ENCODE measurements around the gene CD99. TPM values are rescaled to one million over a fixed set of nuclear protein-coding genes. Genes with fewer than 3 reads are reported as not detected.

CD99 gene
- total RNA-seq, 4 donors from 2014 or later: 285 to 421 (median 292) TPM

DNA sequence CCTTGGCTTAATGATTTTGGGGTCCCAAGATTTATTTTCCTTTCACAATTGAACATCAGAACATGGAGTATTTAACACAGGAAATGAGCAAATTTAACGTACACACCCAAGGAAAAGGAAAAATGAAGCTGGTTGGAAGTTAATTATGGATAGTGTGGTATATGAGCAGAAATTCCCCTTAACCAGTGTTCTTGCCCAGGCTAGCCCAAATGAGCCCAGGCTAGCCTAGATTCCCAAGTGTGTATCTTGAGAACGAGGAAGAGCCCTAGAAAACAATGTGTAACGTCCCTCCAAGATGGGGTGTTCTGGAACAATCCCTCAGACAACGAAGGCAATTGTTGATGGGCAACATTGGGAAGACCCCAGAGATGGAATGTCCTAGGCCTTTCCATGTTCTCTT, 94.4 kb downstream of the CD99 start:
- no peaks in the 10 kb centered on the region for H3K36me3 ChIP-seq
- WGBS, 2 donors (ENCODE audit: low coverage in 1 of 2): 79 to 86% methylated on average over 3 to 4 of the region's 4 CpGs
- no peak for TF ChIP-seq POLR2A (IDR thresholded peaks at IDR 0.05)
- TF ChIP-seq, protein P1, sequence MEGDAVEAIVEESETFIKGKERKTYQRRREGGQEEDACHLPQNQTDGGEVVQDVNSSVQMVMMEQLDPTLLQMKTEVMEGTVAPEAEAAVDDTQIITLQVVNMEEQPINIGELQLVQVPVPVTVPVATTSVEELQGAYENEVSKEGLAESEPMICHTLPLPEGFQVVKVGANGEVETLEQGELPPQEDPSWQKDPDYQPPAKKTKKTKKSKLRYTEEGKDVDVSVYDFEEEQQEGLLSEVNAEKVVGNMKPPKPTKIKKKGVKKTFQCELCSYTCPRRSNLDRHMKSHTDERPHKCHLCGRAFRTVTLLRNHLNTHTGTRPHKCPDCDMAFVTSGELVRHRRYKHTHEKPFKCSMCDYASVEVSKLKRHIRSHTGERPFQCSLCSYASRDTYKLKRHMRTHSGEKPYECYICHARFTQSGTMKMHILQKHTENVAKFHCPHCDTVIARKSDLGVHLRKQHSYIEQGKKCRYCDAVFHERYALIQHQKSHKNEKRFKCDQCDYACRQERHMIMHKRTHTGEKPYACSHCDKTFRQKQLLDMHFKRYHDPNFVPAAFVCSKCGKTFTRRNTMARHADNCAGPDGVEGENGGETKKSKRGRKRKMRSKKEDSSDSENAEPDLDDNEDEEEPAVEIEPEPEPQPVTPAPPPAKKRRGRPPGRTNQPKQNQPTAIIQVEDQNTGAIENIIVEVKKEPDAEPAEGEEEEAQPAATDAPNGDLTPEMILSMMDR (IDR thresholded peaks at IDR 0.05): no peak
- no peak for TF ChIP-seq EP300 (IDR thresholded peaks at IDR 0.05)
- no peak for TF ChIP-seq POLR2AphosphoS5 (IDR thresholded peaks at IDR 0.05)

DNA sequence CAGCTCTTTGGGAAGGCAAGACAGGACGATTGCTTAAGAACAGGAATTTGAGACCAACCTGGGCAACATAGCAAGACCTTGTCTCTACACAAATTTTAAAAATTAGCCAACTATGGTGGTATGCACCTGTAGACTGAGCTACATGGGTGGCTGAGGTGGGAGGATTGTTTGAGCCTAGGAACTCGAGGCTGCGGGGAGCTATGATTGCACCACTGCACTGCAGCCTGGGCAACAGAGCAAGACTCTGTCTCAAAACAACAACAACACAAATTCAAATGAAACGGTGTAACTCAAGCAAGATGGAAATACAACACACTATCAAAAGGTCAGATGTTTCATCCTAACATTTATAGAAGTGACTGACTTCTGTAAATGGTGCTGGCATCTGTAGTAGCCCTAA, 97.9 kb downstream of the CD99 start:
- WGBS, 2 donors (ENCODE audit: low coverage in 1 of 2): 61 to 67% methylated on average over 2 to 4 of the region's 4 CpGs
- no peak for TF ChIP-seq POLR2A (IDR thresholded peaks at IDR 0.05)
- TF ChIP-seq EP300 (IDR thresholded peaks at IDR 0.05): no peak
- TF ChIP-seq, protein P1 (IDR thresholded peaks at IDR 0.05): no peak
- TF ChIP-seq POLR2AphosphoS5 (IDR thresholded peaks at IDR 0.05): no peak
- no peaks in the 10 kb centered on the region for H3K27me3 ChIP-seq
- H3K9me3 ChIP-seq: no peaks in the 10 kb centered on the region
- H3K4me1 ChIP-seq: no peaks in the 10 kb centered on the region
- H3K27ac ChIP-seq: no peak overlapping the region
- H3K36me3 ChIP-seq: no peaks in the 10 kb centered on the region
- H3K4me3 ChIP-seq: no peak overlapping the region
- no peak for ATAC-seq

More for the DNA sequence above, 94.4 kb downstream of the CD99 start:
- Histone ChIP-seq H3K4me1 (no peaks in the 10 kb centered on the region), H3K4me3 (no peak overlapping the region), H3K9me3 (no peaks in the 10 kb centered on the region), H3K27me3 (no peaks in the 10 kb centered on the region), H3K27ac (no peak overlapping the region)
- ATAC-seq: no peak

DNA sequence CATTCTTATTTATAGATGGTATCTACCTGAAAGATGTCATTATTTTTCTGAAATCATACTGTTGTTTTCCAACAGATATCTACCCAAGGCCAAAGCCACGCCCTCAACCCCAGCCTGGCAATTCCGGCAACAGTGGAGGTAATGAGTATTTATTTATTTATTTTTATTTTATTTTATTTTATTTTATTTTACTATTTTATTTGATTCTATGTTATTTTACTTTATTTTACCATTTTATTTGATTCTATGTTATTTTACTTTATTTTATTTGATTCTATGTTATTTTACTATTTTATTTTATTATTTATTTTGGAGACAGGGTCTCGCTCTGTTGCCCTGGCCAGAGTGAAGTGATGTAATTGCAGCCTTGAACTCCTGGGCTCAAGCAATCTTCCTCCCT, 98.5 kb downstream of the CD99 start:
- Histone ChIP-seq H3K9me3 (no peaks in the 10 kb centered on the region), H3K27me3 (no peaks in the 10 kb centered on the region), H3K36me3 (no peaks in the 10 kb centered on the region), H3K27ac (no peak overlapping the region), H3K4me1 (no peaks in the 10 kb centered on the region), H3K4me3 (no peak overlapping the region)
- ATAC-seq: no peak
- TF ChIP-seq EP300 (IDR thresholded peaks at IDR 0.05) (no peak), POLR2AphosphoS5 (IDR thresholded peaks at IDR 0.05) (no peak), POLR2A (IDR thresholded peaks at IDR 0.05) (no peak)
- TF ChIP-seq, protein P1 (IDR thresholded peaks at IDR 0.05): no peak
- WGBS, 2 donors (ENCODE audit: low coverage in 1 of 2): 71 to 75% methylated on average over 1 to 3 of the region's 3 CpGs

Other genes with a start within 250 kb of the CD99 start
- gene DHRSX, start 190.3 kb upstream of the CD99 start, total RNA-seq: 10 to 100 TPM; 16.8 to 26.3 (median 21.1) TPM
- 10 to 100 TPM; 37.2 to 41.1 (median 39.4) TPM for gene ZBED1, start 190.3 kb upstream of the CD99 start, total RNA-seq
- under 1 TPM in 3 of 4 donors, not detected in 1; 0.19 to 0.67 (median 0.47) TPM for gene XG, start 60.7 kb downstream of the CD99 start, total RNA-seq
- gene GYG2, start 137.6 kb downstream of the CD99 start, total RNA-seq: 10 to 100 TPM in 2 of 4 donors, 1 to 10 TPM in 2; 3.8 to 13.7 (median 8.5) TPM
- 10 to 100 TPM; 11.5 to 20.2 (median 12.4) TPM for gene ARSD, start 238.0 kb downstream of the CD99 start, total RNA-seq